ENCODE measurements around the gene RNPEP.
A peak's percentile ranks its signal among the peaks of the same experiment; 100 is the strongest.
"Not testable (repeated sequence)": the region's sequence is repeated elsewhere in the genome, so short reads cannot be mapped to it uniquely, and the experiment has no call there.

Gene RNPEP

GRCh38 chr1:201962382-201962781, 20.1 kb upstream of the RNPEP start:
- DNase-seq (ENCODE audit: low read depth in 2 of 2) = not testable (repeated sequence)

- DNase-seq (ENCODE audit: low read depth in 2 of 2) = no peak
Observed at GRCh38 chr1:201964261-201964660, 18.2 kb upstream of the RNPEP start.

DNA sequence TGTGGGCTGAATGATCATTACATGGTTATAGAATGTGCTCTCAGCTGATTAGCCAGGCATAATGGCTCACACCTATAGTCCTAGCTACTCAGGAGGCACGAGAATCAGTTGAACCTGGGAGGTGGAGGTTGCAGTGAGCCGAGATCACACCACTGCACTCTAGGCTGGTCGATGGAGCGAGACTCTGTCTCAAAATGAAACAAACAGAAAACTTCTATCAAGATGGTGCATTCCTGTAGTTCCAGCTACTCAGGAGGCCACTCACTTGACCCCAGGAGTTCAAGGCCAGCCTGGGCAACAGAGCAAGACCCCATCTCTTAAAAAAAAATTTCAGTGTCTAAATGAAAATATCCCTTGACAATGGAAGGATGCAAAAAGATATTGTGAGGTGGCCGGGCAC, 16.3 kb upstream of the RNPEP start:
- no peak for DNase-seq (ENCODE audit: low read depth in 2 of 2)

DNA sequence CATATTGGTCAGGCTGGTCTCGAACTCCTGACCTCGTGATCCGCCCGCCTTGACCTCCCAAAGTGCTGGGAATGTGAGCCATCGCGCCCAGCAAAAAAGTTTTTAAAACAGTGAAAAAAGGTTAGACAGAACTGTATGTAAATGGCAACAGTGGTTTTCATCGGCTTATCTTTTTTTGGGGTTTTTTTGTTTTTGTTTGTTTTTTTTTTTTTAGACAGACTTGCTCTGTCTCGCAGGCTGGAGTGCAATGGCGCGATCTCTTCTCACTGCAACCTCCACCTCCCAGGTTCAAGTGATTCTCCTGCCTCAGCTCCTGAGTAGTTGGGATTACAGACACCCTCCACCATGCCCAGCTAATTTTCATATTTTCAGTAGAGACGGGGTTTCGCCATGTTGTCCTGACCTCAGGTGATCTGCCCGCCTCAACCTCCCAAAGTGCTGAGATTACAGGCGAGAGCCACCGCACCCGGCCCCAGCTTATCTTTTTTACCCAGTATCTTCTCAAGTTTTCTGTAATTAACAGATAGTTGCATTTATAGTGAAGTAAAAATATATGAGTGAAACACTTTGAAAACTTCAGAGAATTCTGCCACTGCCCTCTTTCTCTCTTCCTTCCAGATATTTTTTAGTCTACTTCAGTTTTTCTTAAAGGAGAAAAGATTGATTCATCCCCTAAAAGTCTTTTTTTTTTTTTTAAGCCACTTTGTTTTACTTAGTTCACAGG, 14.1 kb upstream of the RNPEP start:
- DNase-seq (ENCODE audit: low read depth in 2 of 2) = no peak

DNA sequence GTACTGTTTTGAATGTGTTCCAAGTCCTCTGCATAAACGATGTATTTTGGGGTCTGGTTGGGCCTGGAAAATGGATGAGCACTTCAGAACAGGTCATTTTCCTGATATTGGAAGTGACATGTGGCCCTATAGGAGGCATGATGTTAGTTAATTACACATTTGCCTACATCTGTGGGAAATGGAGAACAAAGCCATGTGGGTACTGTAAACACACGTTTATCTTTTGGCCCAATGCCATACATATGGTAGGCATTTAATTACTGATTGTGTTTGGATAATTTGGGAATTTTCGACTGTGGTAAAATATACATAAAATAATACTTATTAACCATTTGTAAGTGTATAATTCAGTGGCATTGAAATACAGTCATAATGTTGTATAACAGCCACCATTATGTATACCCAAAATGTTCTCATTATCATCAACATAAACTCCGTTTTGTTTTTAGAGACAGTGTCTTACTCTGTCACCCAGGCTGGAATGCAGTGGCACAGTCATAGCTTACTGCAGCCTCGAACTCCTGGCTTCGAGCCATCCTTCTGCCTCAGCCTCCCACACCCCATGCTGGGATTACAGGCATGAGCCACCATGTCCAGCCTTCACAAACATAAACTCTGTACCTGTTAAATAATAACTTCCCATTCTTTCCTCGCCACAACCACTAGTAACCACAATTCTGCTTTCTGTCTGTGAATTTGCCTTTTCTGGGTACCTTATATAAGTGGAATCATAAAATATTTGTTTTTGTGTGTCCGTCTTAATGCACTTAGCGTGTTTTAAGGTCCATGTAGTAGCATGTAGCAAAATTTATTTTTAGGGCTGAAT, 11.9 kb upstream of the RNPEP start:
- DNase-seq (ENCODE audit: low read depth in 2 of 2) = no peak

GRCh38 chr1:201982082-201982622, 296 bp upstream of the RNPEP start:
- peak; percentile 30 to 53 for DNase-seq (ENCODE audit: low read depth in 2 of 2)

DNA sequence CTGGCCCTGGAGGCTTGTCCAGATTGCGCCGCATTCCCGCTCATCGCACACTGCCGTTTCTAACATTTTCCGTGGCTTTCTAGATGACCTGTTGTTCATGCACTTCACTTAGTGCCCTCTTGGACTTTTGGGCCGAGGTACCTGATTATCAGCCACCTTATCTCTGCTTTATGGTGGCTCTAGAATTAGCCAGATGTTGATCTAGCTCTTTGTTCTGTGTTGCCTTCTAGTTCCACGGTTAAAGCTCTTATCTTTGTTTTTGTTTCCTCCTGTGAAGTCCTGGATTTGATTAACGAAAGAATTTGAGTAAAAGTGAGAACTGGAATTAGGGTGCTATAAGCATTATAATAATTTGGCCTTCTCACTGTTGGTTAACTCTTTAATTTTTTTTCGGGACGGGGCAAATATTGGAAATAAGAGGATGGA, 945 bp downstream of the RNPEP start:
- no peak for DNase-seq (ENCODE audit: low read depth in 2 of 2)

- no peak for DNase-seq (ENCODE audit: low read depth in 2 of 2)
Observed at GRCh38 chr1:201984446-201984845, 2.0 kb downstream of the RNPEP start.

DNA sequence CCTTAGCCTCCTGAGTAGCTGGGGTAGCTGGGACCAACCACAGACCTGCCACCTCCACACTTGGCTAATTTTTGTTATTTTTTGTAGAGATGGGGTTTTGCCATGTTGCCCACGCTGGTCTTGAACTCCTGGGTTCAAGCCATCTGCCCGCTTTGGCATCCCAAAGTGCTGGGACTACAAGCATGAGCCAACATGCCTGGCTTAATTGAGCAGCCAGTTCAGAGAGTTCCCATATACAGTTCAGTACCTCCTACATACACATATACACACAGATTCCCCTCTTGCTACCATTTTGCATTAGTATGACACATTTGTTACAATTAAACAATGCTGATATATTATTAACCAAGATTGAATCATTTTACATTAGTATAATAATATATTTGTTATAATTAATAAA, 2.9 kb downstream of the RNPEP start:
- no peak for DNase-seq (ENCODE audit: low read depth in 2 of 2)

DNA sequence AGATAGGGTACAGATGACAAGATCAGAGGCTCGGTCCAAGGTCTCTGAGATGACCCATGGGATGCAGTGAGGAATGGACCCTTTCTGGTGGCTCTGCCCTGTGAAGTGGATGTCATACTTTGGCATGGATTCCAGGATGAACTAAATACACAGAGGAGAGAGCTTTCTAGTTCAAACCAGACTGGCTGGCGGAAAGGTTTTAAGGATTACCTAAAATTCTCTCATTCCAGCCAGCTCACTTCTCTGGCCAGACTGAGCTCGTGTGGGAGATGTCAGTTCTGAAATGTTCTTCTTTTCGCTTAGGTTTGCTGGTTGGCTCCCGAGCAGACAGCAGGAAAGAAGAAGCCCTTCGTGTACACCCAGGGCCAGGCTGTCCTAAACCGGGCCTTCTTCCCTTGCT, 6.2 kb downstream of the RNPEP start:
- no peak for DNase-seq (ENCODE audit: low read depth in 2 of 2)

- DNase-seq (ENCODE audit: low read depth in 2 of 2) = no peak
Observed at GRCh38 chr1:201989354-201990128, 7.1 kb downstream of the RNPEP start.

DNA sequence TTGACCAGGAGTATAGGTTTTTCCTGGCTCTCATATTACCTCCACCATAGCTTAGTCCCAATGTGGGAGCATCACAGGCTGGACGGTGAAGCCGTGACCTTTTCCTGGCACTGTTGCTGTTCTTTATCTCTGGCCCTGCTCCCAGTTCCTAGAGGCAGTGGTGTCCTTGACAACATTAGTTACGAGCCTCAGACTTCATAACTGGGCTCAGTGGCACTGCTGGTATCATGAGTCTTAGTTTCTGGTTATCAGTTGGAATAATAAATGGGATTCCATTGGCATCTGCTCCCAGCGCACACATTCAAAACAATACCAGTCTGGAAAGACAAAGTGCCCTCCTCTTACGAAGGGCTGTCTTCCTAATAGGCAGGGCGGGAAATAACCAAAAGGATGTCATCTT, 8.0 kb downstream of the RNPEP start:
- DNase-seq (ENCODE audit: low read depth in 2 of 2) = no peak

DNA sequence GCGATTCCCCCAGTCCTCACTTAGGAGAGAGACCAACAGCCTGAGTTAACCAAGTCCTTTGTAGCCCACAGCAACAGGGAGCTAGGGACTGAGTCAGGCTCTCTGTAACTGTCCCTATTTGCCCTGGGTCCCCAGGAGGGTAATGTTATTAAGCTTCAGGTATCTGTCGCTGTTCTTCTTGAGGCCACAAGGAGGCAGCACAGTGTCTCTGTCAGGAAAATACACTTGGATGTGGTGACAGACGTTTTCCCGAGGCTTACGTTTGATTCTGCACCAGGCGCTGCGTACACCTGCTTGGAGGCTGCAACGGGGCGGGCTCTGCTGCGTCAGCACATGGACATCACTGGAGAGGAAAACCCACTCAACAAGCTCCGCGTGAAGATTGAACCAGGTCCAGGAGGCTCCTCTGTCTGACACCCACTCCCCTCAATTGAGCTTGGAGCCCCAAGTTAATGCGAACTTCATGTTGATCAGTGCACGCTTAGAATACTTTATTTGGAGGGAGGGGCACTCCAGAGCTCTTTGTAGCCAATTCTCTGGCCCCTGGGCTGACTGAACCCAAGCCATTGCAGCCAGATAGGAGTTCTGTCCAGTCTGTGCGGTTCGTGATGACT, 17.3 kb downstream of the RNPEP start:
- no peak for DNase-seq (ENCODE audit: low read depth in 2 of 2)

DNA sequence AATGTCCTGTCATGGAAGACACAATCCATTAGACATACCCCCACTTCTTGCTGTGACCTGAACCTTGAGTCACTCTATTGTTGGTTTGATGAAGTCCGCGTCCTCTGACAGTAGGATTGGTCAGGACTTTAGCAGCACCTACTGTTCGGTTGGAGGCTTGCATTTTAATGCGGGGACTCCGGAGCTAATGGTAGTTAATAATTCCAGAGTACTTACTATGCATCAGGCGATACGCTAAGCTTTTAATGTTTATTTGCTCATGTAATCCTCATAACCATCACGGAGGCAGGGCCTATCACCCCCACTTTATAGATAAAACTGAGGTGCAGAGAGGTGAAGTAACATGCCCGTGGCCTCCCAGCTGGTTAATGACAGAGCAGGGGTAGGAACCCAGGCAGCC, 20.1 kb downstream of the RNPEP start:
- no peak for DNase-seq (ENCODE audit: low read depth in 2 of 2)

DNA sequence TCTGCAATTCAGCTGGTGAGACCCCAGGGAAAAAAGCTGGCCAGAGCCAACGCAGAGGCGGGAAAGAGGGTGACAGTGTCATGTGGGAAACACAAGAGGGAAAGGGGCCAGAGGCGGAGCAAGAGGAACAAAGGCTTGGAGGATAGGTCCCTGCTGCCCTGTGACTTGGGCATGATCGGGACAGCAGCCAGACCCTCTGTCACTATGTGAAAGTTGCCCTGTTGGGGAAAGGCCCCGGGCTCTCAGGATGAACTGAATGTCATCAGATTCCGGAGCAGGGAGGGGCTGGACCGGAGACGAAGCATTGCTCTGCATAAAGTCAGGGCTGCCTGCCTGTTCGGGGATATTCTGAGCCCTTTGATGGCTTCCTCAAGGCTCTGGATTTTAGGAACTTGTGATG, 22.3 kb downstream of the RNPEP start:
- DNase-seq (ENCODE audit: low read depth in 2 of 2) = no peak

GRCh38 chr1:202005958-202006357, 23.5 kb downstream of the RNPEP start:
- no peak for DNase-seq (ENCODE audit: low read depth in 2 of 2)

DNA sequence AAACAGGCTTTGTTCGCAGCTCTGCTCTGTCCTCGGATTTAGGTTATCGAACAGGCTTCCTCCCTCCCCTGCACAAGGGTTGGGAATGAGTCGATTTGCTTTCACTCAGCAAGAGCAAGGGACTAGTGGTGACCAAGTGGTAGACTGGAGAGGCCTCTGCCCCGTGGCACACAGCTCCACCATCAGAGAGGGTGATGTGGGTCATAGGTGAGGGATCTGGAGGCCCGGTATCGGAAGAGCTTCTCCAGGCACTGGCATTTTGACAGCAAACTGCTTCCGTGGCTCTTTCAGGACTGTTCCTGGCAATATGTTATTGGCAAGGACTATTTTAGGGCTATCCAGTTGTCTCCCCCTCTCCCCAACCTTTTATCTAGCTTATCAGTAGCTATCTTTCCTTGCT, 24.9 kb downstream of the RNPEP start:
- no peak for DNase-seq (ENCODE audit: low read depth in 2 of 2)

DNA sequence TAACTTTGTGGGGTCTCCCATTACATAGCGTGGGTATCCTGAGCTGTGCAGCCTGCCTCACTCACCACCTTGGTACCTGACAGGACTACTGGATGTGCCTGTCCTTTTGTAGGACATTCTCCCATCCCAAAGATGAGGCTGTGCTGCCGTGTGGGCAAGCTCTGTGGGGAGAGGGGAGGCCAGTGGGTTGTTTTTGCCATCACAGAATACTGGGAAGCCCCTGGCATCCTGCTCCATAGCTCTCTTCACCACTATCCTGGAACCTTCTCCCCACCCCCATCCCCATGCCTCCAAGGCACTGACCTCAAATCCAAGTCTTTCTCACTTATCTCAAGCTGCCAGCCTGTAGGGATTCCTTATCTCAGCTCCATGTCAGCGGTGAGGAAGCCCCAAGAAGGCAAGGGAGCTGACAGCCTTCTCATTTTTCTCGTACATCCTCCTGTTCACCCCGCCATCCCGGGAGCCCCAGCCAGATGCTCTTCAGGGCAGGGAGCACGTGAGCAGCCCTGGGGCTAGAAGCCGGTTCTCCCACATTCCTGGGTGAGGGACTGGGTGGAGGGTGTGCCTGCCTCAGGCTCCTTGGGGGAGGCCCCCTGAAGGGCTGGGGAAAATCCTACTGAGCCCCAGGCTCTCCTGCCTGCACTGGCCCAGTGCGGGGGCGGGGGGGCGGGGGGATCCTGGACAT, 25.5 kb downstream of the RNPEP start:
- no peak for DNase-seq (ENCODE audit: low read depth in 2 of 2)

- peak in 1 of 2 donors; percentile 29 for DNase-seq (ENCODE audit: low read depth in 2 of 2)
Observed at GRCh38 chr1:202009326-202010179, 27.1 kb downstream of the RNPEP start.

Measured in stimulated activated CD8-positive, alpha-beta memory T cell treated with anti-CD3 and anti-CD28 coated beads, Interleukin-15, amount 100 ng/mL, for 4 hours (primary cell).